Heart right ventricle (tissue), 16 donors: ENCODE data around the gene OR52E8. TPM values are rescaled to one million over a fixed set of nuclear protein-coding genes. Genes with fewer than 3 reads are reported as not detected.

Experiments used
- ATAC-seq, 8 donors: fragments of 200-7000 bp; cut with Tn5 transposase; one replicate each; pipeline ENCODE4 v1.9.1; 2020; ENCODE audit warnings: mild to moderate bottlenecking in 8 of 8, moderate library complexity in 8 of 8, moderate number of reproducible peaks in 1 of 8
- DNase-seq, 2 donors: peaks; one replicate each; pipeline ENCODE4 v3.0.0-alpha.2; 2020
- H3K27ac ChIP-seq, 10 donors: fragments of 200-600 bp; sonication (generic) in 2 of 10; one replicate each; pipeline versions ENCODE4 v1.5.0 to v1.8.0; 2020 to 2022; ENCODE audit warnings: mild to moderate bottlenecking in 3 of 10
- H3K27me3 ChIP-seq, 7 donors: fragments of 200-600 bp; one replicate each; pipeline ENCODE4 v1.8.0; 2021 to 2022; ENCODE audit warnings: mild to moderate bottlenecking in 2 of 7
- H3K36me3 ChIP-seq, 9 donors: fragments of 200-600 bp; sonication (generic) in 1 of 9; one replicate each; pipeline versions ENCODE4 v1.5.0 to v1.8.0; 2020 to 2022; ENCODE audit warnings: mild to moderate bottlenecking in 2 of 9
- H3K4me1 ChIP-seq, 9 donors: fragments of 200-600 bp; sonication (generic) in 1 of 9; one replicate each; pipeline versions ENCODE4 v1.5.0 to v1.8.0; 2020 to 2022; ENCODE audit warnings: mild to moderate bottlenecking in 4 of 9
- H3K4me3 ChIP-seq, 10 donors: fragments of 200-600 bp; sonication (generic) in 2 of 10; one replicate each; pipeline versions ENCODE4 v1.5.0 to v1.8.0; 2020 to 2022; ENCODE audit warnings: mild to moderate bottlenecking in 7 of 10, moderate library complexity in 2 of 10
- H3K9me3 ChIP-seq, 11 donors: fragments of 200-600 bp in 10 of 11; sonication (generic) in 2 of 11; one replicate each; pipeline versions ENCODE4 v1.5.0 to v1.8.0; 2013 to 2022; ENCODE audit warnings: mild to moderate bottlenecking in 2 of 11, control low read depth in 1 of 11, moderate library complexity in 1 of 11
- CTCF ChIP-seq, 9 donors: fragments of 200-600 bp; sonication (generic) in 2 of 9; IDR thresholded peaks; one replicate each; pipeline versions ENCODE4 v1.5.0 to v1.8.0; 2021 to 2022; ENCODE audit warnings: antibody characterized with exemption in 9 of 9, mild to moderate bottlenecking in 5 of 9, moderate library complexity in 1 of 9
- WGBS, 2 donors: extraction: QIAGEN DNeasy Blood & Tissue Kit; methylation state at CpG; one replicate each; pipeline ENCODE4 v1.1.7; 2013; ENCODE audit warnings: inconsistent platforms in 1 of 2; 5-methylcytosine and 5-hydroxymethylcytosine counted together
- intact Hi-C, 10 donors: fragments of 100-400 bp; cut with DNase I; formaldehyde crosslinking; loops; one replicate each; pipeline versions ENCODE4 v1.11.1 to v1.14.2; 2022
- polyA plus RNA-seq, 2 donors: library from polyadenylated mRNA; stranded (reverse); fragments of 200-250 nt; gene quantifications; one replicate each; pipeline ENCODE4 v1.2.3, GENCODE V29; 2013
- total RNA-seq, 10 donors: library from RNA; stranded (reverse); fragmentation: NEBNext Ultra II Directional in 3 of 10; extraction: Animal tissue kit (Norgen Biotek cat#: 25700) in 3 of 10; gene quantifications; one replicate each; pipeline versions ENCODE4 v1.2.1 to v1.2.4, GENCODE V29; 2021 to 2023
- donor health status: Arrhythmogenic right ventricular cardiomyopathy.
- donor health status: ischemic (EF 13 %, LVEDD 7.1; RV severe dilation, severe dysfunction).
- donor health status: healthy with polysubstance abuse.
- donor health status: DM: no; HTN: yes; CAD: no.
- donor health status: DM: no; HTN: no; CAD: no.
- donor health status: ischemic (EF 25% LVEDD 6.9; RV normal size, moderate dysfunction).
- donor health status: ischemic (EF 25% LVEDD 5.7; RV mildly dilated, moderate dysfunction).
- donor health status: healthy.
- donor health status: DM: yes; HTN: yes; CAD: no.
- donor health status: Ischemic cardiomyopathy.
- donor health status: ischemic (EF 35%, LVEDD 5.7; RV mildly dilated, moderate dysfunction).
- donor health status: nonischemic (EF 11% LVEDD 7.7; RV severe dilation, severe dysfunction).
- donor health status: DM: yes; HTN: yes; CAD: no.
- donor health status: PGD.
- donor health status: ischemic (EF 29% LVEDD 5.4; RV normal size, mild dysfunction).
- donor health status: nonischemic (EF 23%, LVEDD 6.1; RV moderate dilation, normal function).

Gene OR52E8
- total and polyA plus RNA-seq, 12 donors: not detected

- peaks cover 0 to 6% (median 0%) of the 10 kb centered on the region in 11 donors for H3K9me3 ChIP-seq
- peak in 4 of 8 donors; percentile 39 to 77 (median 46) for ATAC-seq
- peaks cover 0 to 16% (median 5%) of the 10 kb centered on the region in 9 donors for H3K4me1 ChIP-seq
- peak overlapping the region; percentile 13 to 66 (median 54) for H3K4me3 ChIP-seq
- TF ChIP-seq CTCF (IDR thresholded peaks at IDR 0.05): no peak
- H3K27ac ChIP-seq: peak overlapping the region in 2 of 10 donors; percentile 19 to 50
- intact Hi-C loops: loop anchor here (2.0 to 10.0 kb wide), 16 partner anchors 112 to 1182 kb away; partner anchors contain the start of genes TRIM6 (in 3 of the 10), TRIM22 (in 2 of the 10), TRIM5 (in 2 of the 10) and OR51V1 (in 1 of the 10)
- no peak for DNase-seq
- WGBS, 2 donors: 44 to 52% methylated on average over 5 of the region's 5 CpGs
- no peaks in the 10 kb centered on the region for H3K36me3 ChIP-seq
- peaks cover 0 to 6% (median 0%) of the 10 kb centered on the region in 7 donors for H3K27me3 ChIP-seq
Observed at GRCh38 chr11:5809122-5809519, 48.4 kb downstream of the OR52E8 start.

- intact Hi-C loops: loop anchor here (1.0 to 10.0 kb wide), 17 partner anchors 111 to 1181 kb away; partner anchors contain the start of genes TRIM6 (in 3 of the 10), TRIM22 (in 2 of the 10), TRIM5 (in 2 of the 10) and OR51V1 (in 1 of the 10)
- peak within 1 kb of the TSS; percentile 13 to 66 (median 54) for H3K4me3 ChIP-seq
- no peaks in the 10 kb centered on the region for H3K36me3 ChIP-seq
- peaks cover 0 to 6% (median 0%) of the 10 kb centered on the region in 7 donors for H3K27me3 ChIP-seq
- DNase-seq: peak; percentile 35 to 78
- WGBS, 2 donors: 6 to 8% methylated on average over 24 of the region's 24 CpGs
- peak within 1 kb of the TSS in 2 of 10 donors; percentile 19 to 50 for H3K27ac ChIP-seq
- peak; percentile 81 to 97 (median 94) for ATAC-seq
- peak; percentile 71 to 92 (median 84) for TF ChIP-seq CTCF (IDR thresholded peaks at IDR 0.05)
- H3K9me3 ChIP-seq: peaks cover 0 to 11% (median 0%) of the 10 kb centered on the region in 11 donors
- H3K4me1 ChIP-seq: peaks cover 0 to 16% (median 5%) of the 10 kb centered on the region in 9 donors
Observed at GRCh38 chr11:5808500-5809121, 48.9 kb downstream of the OR52E8 start, which contains the start of gene OR52N2. Gene OR52N2, plus strand, starts transcription at chr11:5808924. Its CDS starts 11,412 bp downstream, at chr11:5820336.

- Histone ChIP-seq H3K27me3 (peaks cover 0 to 6% (median 0%) of the 10 kb centered on the region in 7 donors), H3K9me3 (peaks cover 0 to 14% (median 0%) of the 10 kb centered on the region in 11 donors), H3K4me3 (no peak overlapping the region), H3K36me3 (no peaks in the 10 kb centered on the region), H3K4me1 (peaks cover 0 to 16% (median 5%) of the 10 kb centered on the region in 9 donors), H3K27ac (no peak overlapping the region)
- intact Hi-C loops: loop anchor here (5.0 to 10.0 kb wide), 15 partner anchors 110 to 1180 kb away; partner anchors contain the start of genes TRIM6 (in 3 of the 10), TRIM22 (in 2 of the 10), TRIM5 (in 2 of the 10) and OR51V1 (in 1 of the 10)
- no peak for DNase-seq
- no peak for ATAC-seq
- 55 to 57% methylated on average over 10 of the region's 10 CpGs for WGBS, 2 donors
- TF ChIP-seq CTCF (IDR thresholded peaks at IDR 0.05): no peak
Observed at GRCh38 chr11:5807580-5807979, 49.9 kb downstream of the OR52E8 start.

Other genes starting within 250 kb of the OR52E8 start
- gene TRIM34, start 232.7 kb downstream of the OR52E8 start, total RNA-seq: 1 to 10 TPM in 9 of 10 donors, under 1 TPM in 1; 0.66 to 6.5 (median 2.0) TPM
- gene TRIM34, start 232.7 kb downstream of the OR52E8 start, polyA plus RNA-seq: 1 to 10 TPM; 1.8 to 1.9 TPM
- gene TRIM5, start 172.6 kb downstream of the OR52E8 start, total RNA-seq: 10 to 100 TPM in 2 of 10 donors, 1 to 10 TPM in 8; 3.1 to 12.6 (median 7.8) TPM
- gene TRIM5, start 172.6 kb downstream of the OR52E8 start, polyA plus RNA-seq: 1 to 10 TPM; 6.4 to 6.5 TPM
- gene TRIM22, start 167.9 kb downstream of the OR52E8 start, total RNA-seq: 10 to 100 TPM; 11.7 to 52.6 (median 17.6) TPM
- gene TRIM22, start 167.9 kb downstream of the OR52E8 start, polyA plus RNA-seq: 10 to 100 TPM in 1 of 2 donors, 1 to 10 TPM in 1; 8.1 to 27.1 TPM
- not detected for gene OR56B1, start 121.2 kb downstream of the OR52E8 start, total RNA-seq
- not detected for gene OR56B1, start 121.2 kb downstream of the OR52E8 start, polyA plus RNA-seq
- under 1 TPM in 1 of 10 donors, not detected in 9; 0.32 TPM for gene OR52N4, start 103.4 kb downstream of the OR52E8 start, total RNA-seq
- gene OR52N4, start 103.4 kb downstream of the OR52E8 start, polyA plus RNA-seq: not detected
- under 1 TPM in 1 of 10 donors, not detected in 9; 0.09 TPM for gene OR52N5, start 74.3 kb downstream of the OR52E8 start, total RNA-seq
- not detected for gene OR52N5, start 74.3 kb downstream of the OR52E8 start, polyA plus RNA-seq
- gene OR52N1, start 66.4 kb downstream of the OR52E8 start, total RNA-seq: under 1 TPM in 1 of 10 donors, not detected in 9; 0.09 TPM
- not detected for gene OR52N1, start 66.4 kb downstream of the OR52E8 start, polyA plus RNA-seq
- gene OR52N2, start 48.8 kb downstream of the OR52E8 start, total RNA-seq: not detected
- gene OR52N2, start 48.8 kb downstream of the OR52E8 start, polyA plus RNA-seq: not detected
- gene OR52E6, start 15.8 kb downstream of the OR52E8 start, total RNA-seq: not detected
- gene OR52E6, start 15.8 kb downstream of the OR52E8 start, polyA plus RNA-seq: not detected
- gene OR52E4, start 22.9 kb upstream of the OR52E8 start, total RNA-seq: not detected
- not detected for gene OR52E4, start 22.9 kb upstream of the OR52E8 start, polyA plus RNA-seq
- not detected for gene OR52E5, start 35.5 kb upstream of the OR52E8 start, total RNA-seq
- gene OR52E5, start 35.5 kb upstream of the OR52E8 start, polyA plus RNA-seq: not detected
- gene OR56A3, start 84.6 kb upstream of the OR52E8 start, total RNA-seq: not detected
- gene OR56A3, start 84.6 kb upstream of the OR52E8 start, polyA plus RNA-seq: not detected
- not detected for gene OR56A5, start 110.8 kb upstream of the OR52E8 start, total RNA-seq
- not detected for gene OR56A5, start 110.8 kb upstream of the OR52E8 start, polyA plus RNA-seq
- not detected for gene OR52L1, start 129.3 kb upstream of the OR52E8 start, total RNA-seq
- not detected for gene OR52L1, start 129.3 kb upstream of the OR52E8 start, polyA plus RNA-seq
- gene OR56A4, start 149.3 kb upstream of the OR52E8 start, total RNA-seq: under 1 TPM in 1 of 10 donors, not detected in 9; 0.05 TPM
- gene OR56A4, start 149.3 kb upstream of the OR52E8 start, polyA plus RNA-seq: not detected
- gene OR56A1, start 173.1 kb upstream of the OR52E8 start, total RNA-seq: not detected
- gene OR56A1, start 173.1 kb upstream of the OR52E8 start, polyA plus RNA-seq: not detected
- not detected for gene OR56B4, start 250.0 kb upstream of the OR52E8 start, total RNA-seq
- not detected for gene OR56B4, start 250.0 kb upstream of the OR52E8 start, polyA plus RNA-seq